Memory B cell (primary cell): ENCODE results near the gene PPP1R10.
"Not testable (repeated sequence)": the region's sequence is repeated elsewhere in the genome, so short reads cannot be mapped to it uniquely, and the experiment has no call there.

Experiments used
- ATAC-seq: fragments of 150-1000 bp; cut with Tn5 transposase; 2 replicates; pipeline ENCODE4 v1.10.0; 2021; ENCODE audit warnings: low read depth, mild to moderate bottlenecking, moderate library complexity
- DNase-seq, 2 donors: peaks; one replicate each; pipeline ENCODE4 v3.0.0; 2022; ENCODE audit warnings: low spot score in 2 of 2
- H3K27ac Mint-ChIP-seq: one replicate; pipeline ENCODE4 v1.8.0; 2022; ENCODE audit warnings: mild to moderate bottlenecking, moderate library complexity, mixed read lengths
- H3K27me3 Mint-ChIP-seq: one replicate; pipeline ENCODE4 v1.8.0; 2022; ENCODE audit warnings: mixed read lengths
- H3K36me3 Mint-ChIP-seq: one replicate; pipeline ENCODE4 v1.8.0; 2022; ENCODE audit warnings: mild to moderate bottlenecking, mixed read lengths
- H3K4me1 Mint-ChIP-seq: one replicate; pipeline ENCODE4 v1.8.0; 2022; ENCODE audit warnings: mixed read lengths
- H3K4me3 Mint-ChIP-seq: one replicate; pipeline ENCODE4 v1.8.0; 2022; ENCODE audit warnings: mild to moderate bottlenecking, moderate library complexity, mixed read lengths
- H3K9me3 Mint-ChIP-seq: one replicate; pipeline ENCODE4 v1.8.0; 2022; ENCODE audit warnings: mixed read lengths

Gene PPP1R10

GRCh38 chr6:30616811-30617564 lies at the start of gene PPP1R10:
PPP1R10 (minus strand) TSS chr6:30617243; CDS start chr6:30609944, 7,299 bp downstream.
- H3K9me3 Mint-ChIP-seq, result no peaks in the 10 kb centered on the region
- DNase-seq (peak in 1 of 2 donors; percentile 98), ATAC-seq (peak; percentile 71)
- H3K4me3 Mint-ChIP-seq, result peak within 1 kb of the TSS; percentile 92
- H3K27ac Mint-ChIP-seq, result peak within 1 kb of the TSS; percentile 100
- H3K36me3 Mint-ChIP-seq, result peaks cover 29% of the 10 kb centered on the region
- H3K4me1 Mint-ChIP-seq, result peaks cover 23% of the 10 kb centered on the region
- no peaks in the 10 kb centered on the region for H3K27me3 Mint-ChIP-seq

DNA sequence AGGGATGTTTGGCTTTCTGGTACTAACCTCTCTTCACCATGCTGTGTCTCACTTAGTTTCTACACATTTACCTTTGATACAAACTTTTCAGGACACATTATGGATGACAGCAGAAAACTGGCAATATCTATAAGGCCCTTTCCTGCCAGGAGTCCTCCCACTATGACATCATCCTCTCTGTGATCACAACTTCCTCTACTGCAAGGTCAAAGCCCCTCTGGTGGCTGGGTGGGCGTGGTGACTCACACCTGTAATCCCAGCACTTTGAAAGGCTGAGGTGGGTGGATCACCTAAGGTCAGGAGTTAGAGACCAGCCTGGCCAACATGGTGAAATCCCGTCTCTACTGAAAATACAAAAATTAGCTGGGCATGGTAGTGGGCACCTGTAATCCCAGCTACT lies 49.3 kb upstream of the PPP1R10 start:
- H3K27me3 Mint-ChIP-seq, H3K27ac Mint-ChIP-seq, H3K4me3 Mint-ChIP-seq, ATAC-seq, DNase-seq, H3K9me3 Mint-ChIP-seq: not testable (repeated sequence)
- Mint-ChIP-seq H3K4me1 (peaks cover 10% of the 10 kb centered on the region), H3K36me3 (peaks cover 34% of the 10 kb centered on the region)

GRCh38 chr6:30664994-30665767 lies 48.1 kb upstream of the PPP1R10 start:
- no peak for DNase-seq
- Mint-ChIP-seq H3K27ac (no peak overlapping the region), H3K4me3 (no peak overlapping the region), H3K9me3 (no peaks in the 10 kb centered on the region), H3K36me3 (peaks cover 29% of the 10 kb centered on the region), H3K27me3 (no peaks in the 10 kb centered on the region), H3K4me1 (peaks cover 4% of the 10 kb centered on the region)
- ATAC-seq, result no peak

DNA sequence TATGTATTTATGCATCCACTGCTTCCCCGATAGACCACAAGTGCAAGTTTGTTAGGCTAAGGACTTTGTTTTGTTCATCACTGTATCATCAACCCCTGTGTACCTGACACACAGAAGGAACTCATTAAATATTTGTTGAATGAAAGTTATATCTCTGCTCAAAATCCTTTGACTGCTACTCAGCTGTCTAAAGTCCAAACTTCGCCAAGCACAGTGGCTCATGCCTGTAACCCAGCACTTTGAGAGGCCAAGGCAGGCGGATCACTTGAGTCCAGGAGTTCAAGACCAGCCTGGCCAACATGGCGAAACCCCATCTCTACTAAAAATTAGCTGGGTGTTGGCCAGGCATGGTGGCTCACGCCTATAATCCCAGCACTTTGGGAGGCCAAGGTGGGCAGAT lies 40.9 kb upstream of the PPP1R10 start:
- ATAC-seq, H3K9me3 Mint-ChIP-seq, DNase-seq, H3K4me3 Mint-ChIP-seq, H3K4me1 Mint-ChIP-seq, H3K27me3 Mint-ChIP-seq: not testable (repeated sequence)
- H3K36me3 Mint-ChIP-seq, result peaks cover 49% of the 10 kb centered on the region
- peak overlapping the region; percentile 22 for H3K27ac Mint-ChIP-seq

GRCh38 chr6:30657454-30657853 lies 40.4 kb upstream of the PPP1R10 start:
- Mint-ChIP-seq H3K4me3 (no peak overlapping the region), H3K27ac (peak overlapping the region; percentile 22), H3K9me3 (no peaks in the 10 kb centered on the region), H3K36me3 (peaks cover 49% of the 10 kb centered on the region), H3K4me1 (no peaks in the 10 kb centered on the region), H3K27me3 (no peaks in the 10 kb centered on the region)
- ATAC-seq (no peak), DNase-seq (no peak)

- H3K27ac Mint-ChIP-seq, result no peak overlapping the region
- DNase-seq, result no peak
- no peak overlapping the region for H3K4me3 Mint-ChIP-seq
- H3K4me1 Mint-ChIP-seq, result no peaks in the 10 kb centered on the region
- no peak for ATAC-seq
- no peaks in the 10 kb centered on the region for H3K9me3 Mint-ChIP-seq
- H3K27me3 Mint-ChIP-seq, result no peaks in the 10 kb centered on the region
- peaks cover 43% of the 10 kb centered on the region for H3K36me3 Mint-ChIP-seq
Measured at GRCh38 chr6:30656513-30656912, 39.5 kb upstream of the PPP1R10 start.

DNA sequence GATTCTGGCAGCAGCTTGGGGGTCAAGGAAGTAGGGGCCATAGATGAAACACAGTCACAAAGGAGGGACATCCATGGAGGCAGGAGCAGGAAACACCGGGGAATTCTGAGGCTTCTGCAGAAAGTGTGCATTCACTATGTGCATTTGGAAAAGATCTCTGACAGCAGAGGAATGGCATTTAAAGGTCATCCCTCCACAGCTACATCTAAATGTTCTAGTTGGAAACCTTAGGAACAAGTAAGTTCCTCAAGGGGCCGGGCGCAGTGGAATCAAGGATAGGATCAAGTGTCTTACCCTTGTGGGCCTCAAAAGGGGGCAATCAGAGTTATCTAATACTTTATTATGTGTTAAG lies 38.7 kb upstream of the PPP1R10 start:
- Mint-ChIP-seq H3K27me3 (no peaks in the 10 kb centered on the region), H3K4me3 (no peak overlapping the region), H3K9me3 (no peaks in the 10 kb centered on the region), H3K27ac (no peak overlapping the region), H3K36me3 (peaks cover 41% of the 10 kb centered on the region), H3K4me1 (peaks cover 5% of the 10 kb centered on the region)
- ATAC-seq (no peak), DNase-seq (no peak)

- Mint-ChIP-seq H3K27me3 (no peaks in the 10 kb centered on the region), H3K4me3 (no peak overlapping the region), H3K36me3 (peaks cover 39% of the 10 kb centered on the region), H3K27ac (peak overlapping the region; percentile 35), H3K4me1 (peaks cover 5% of the 10 kb centered on the region), H3K9me3 (no peaks in the 10 kb centered on the region)
- no peak for DNase-seq
- no peak for ATAC-seq
Measured at GRCh38 chr6:30654798-30655742, 38.0 kb upstream of the PPP1R10 start.

DNA sequence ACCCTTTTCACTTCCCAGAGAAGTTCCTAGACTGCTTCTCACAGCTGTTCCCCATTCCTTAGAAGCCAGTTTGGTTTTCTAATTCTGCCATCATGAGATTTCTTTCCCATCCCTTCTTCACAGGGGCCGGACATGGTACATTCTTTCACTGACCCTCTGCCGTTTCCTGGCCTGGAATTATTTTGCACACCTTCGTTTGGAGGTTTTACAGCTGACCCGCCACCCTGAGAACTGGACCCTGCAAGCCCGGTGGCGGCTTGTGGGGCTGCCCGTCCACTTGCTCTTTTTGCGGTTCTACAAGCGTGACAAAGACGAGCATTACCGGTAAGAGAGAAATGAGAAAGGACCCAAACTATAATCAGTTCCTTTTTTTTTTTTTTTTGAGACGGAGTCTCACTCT lies 34.1 kb upstream of the PPP1R10 start:
- Mint-ChIP-seq H3K4me3 (no peak overlapping the region), H3K36me3 (peaks cover 20% of the 10 kb centered on the region), H3K9me3 (no peaks in the 10 kb centered on the region), H3K4me1 (peaks cover 14% of the 10 kb centered on the region), H3K27me3 (no peaks in the 10 kb centered on the region), H3K27ac (peak overlapping the region; percentile 67)
- ATAC-seq (no peak), DNase-seq (no peak)

DNA sequence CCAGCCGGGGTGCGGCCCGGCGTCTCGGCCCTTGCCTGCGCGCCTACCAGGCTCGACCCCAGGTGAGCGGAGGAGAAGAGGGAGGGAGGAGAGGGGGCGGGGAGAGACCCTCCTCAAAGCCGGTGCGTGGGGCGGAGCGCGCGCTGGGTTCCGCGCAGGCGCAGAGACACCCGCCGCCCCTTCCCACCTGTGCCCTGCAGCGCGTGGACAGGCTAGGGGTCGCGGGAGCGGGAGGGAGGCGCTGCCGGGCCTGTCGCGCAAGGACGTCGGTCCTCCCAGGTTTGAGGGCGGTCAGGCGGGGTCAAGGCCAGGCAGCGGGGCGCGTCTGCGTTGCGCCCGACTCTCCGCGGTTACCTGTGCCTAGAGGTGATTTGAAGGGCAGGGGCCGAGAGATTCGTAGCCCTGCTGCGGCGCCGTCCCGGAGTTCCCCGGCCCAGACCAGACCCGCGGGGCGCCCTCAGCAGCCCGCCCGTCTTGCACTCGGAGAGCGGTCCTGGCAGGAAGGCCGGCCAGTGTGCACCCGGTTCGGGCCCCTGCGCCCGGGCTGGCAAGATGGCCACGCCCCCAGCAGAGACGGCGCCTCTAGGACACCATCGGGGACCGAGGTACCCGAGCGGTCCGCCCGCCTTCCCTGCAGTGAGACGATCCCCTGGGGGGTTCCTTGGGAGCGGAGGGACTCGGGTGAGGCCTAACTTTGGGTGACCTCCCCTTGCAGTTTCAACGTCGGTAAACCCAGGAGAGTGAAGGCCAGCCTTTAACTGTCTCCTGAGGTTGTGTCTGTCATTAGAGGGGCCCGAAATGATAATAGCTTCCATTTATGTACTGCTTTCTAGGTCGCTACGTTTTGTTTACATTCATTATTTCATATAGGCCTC lies 30.4 kb upstream of the PPP1R10 start:
- Mint-ChIP-seq H3K27me3 (no peaks in the 10 kb centered on the region), H3K9me3 (no peaks in the 10 kb centered on the region), H3K4me1 (peaks cover 24% of the 10 kb centered on the region), H3K36me3 (peaks cover 10% of the 10 kb centered on the region), H3K4me3 (peak overlapping the region; percentile 93), H3K27ac (peak overlapping the region; percentile 88)
- ATAC-seq (peak; percentile 69), DNase-seq (peak; percentile 64 to 73)

DNA sequence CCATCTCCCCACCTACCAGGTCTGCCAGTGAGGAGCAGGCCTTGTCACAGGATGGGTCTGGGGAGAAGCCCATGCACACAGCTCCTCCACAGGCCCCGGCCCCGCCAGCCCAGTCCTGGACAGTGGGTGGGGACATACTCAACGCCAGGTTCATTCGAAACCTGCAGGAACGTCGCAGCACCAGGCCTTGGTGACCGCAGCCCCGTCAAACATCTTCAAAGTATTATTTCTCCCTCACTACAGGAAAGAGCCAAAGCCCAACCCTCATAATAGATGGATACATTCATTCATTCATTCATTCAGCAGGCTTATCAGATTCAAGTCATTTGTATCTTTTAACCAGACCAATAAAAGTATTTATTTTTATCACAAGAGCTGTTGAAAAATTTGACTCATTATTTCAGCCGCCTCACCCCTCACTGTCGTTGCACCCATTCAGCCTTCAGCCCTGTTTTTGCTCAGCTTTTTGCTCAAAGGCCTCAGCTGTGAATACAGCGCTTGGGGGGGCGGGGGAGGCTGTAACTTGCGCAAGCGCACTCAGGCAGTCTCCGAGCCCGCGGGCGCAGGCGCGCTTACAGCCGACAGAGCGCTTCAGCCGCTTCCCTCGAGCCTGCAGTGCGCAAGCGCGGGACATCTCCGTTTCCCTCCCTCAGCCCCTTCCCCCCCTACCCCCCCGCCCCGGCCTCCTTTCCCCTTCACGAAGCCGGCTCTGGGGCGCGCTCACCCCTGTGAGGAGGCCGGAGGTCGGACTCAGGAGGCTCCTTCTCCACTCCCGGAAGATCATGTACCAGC lies 29.6 kb upstream of the PPP1R10 start, which contains the start of gene C6orf136:
Gene C6orf136 (plus strand): TSS at position 684 of the 792 bp plus-strand sequence. CDS start 99 bp downstream, at position 783.
- ATAC-seq (peak; percentile 74), DNase-seq (peak in 1 of 2 donors; percentile 86)
- no peaks in the 10 kb centered on the region for H3K9me3 Mint-ChIP-seq
- H3K27me3 Mint-ChIP-seq, result no peaks in the 10 kb centered on the region
- peak within 1 kb of the TSS; percentile 88 for H3K27ac Mint-ChIP-seq
- peaks cover 10% of the 10 kb centered on the region for H3K36me3 Mint-ChIP-seq
- peak within 1 kb of the TSS; percentile 93 for H3K4me3 Mint-ChIP-seq
- peaks cover 24% of the 10 kb centered on the region for H3K4me1 Mint-ChIP-seq

DNA sequence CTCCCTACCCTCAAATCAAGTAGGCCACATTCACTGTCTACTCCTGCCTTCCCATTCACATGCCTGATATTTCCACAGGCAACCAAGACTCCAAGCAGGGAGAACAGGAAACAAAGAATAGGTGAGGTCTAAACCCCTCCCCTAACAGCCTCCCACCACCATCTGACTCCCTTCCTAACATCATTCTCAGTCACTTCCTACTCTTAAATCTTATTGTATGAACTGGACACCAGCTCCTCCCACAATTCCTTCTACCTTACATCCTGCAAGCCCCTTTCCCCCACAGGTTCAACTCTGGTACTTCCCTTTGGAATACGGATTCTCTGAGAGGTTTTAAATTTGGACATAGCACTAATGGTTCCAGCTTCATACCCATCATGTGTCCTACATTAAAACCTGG lies 28.9 kb upstream of the PPP1R10 start:
- H3K4me3 Mint-ChIP-seq, result no peak overlapping the region
- H3K4me1 Mint-ChIP-seq, result peaks cover 23% of the 10 kb centered on the region
- no peaks in the 10 kb centered on the region for H3K9me3 Mint-ChIP-seq
- H3K36me3 Mint-ChIP-seq, result peaks cover 11% of the 10 kb centered on the region
- no peaks in the 10 kb centered on the region for H3K27me3 Mint-ChIP-seq
- peak overlapping the region; percentile 88 for H3K27ac Mint-ChIP-seq
- no peak for DNase-seq
- no peak for ATAC-seq
